Mesendoderm (in vitro differentiated cells): Measurements from ENCODE around the gene DNAI1.

Experiments used
- DNase-seq: peaks from one replicate; pipeline ENCODE4 v3.0.0; 2013
- H2AK5ac ChIP-seq: 2 replicates; pipeline ENCODE4 v1.6.1; 2013; ENCODE audit warnings: low read length, inconsistent platforms
- H2BK120ac ChIP-seq: 2 replicates; pipeline ENCODE4 v1.6.1; 2013; ENCODE audit warnings: low read depth, mild to moderate bottlenecking, low read length, moderate library complexity, mixed read lengths
- H2BK15ac ChIP-seq: replicated peaks from 2 replicates; pipeline ENCODE4 v1.6.1; 2013; ENCODE audit warnings: low read depth, mild to moderate bottlenecking, moderate library complexity
- H2BK5ac ChIP-seq: 2 replicates; pipeline ENCODE4 v1.6.1; 2013; ENCODE audit warnings: low read length, inconsistent platforms
- H3K18ac ChIP-seq: 2 replicates; pipeline ENCODE4 v1.6.1; 2013; ENCODE audit warnings: mild to moderate bottlenecking, low read length, mixed read lengths
- H3K23ac ChIP-seq: one replicate; pipeline ENCODE4 v1.6.1; 2013; ENCODE audit warnings: low read length
- H3K27ac ChIP-seq: 2 replicates; pipeline ENCODE4 v1.5.1; 2013; ENCODE audit warnings: low read depth, mild to moderate bottlenecking, inconsistent platforms, low read length, moderate library complexity
- H3K27me3 ChIP-seq: 2 replicates; pipeline ENCODE4 v1.6.1; 2013; ENCODE audit warnings: low read length, control low read depth, mild to moderate bottlenecking, inconsistent platforms; ENCODE audit not compliant: insufficient read depth, poor library complexity
- H3K36me3 ChIP-seq: 2 replicates; pipeline ENCODE4 v1.6.1; 2013; ENCODE audit warnings: low read length, inconsistent platforms; ENCODE audit not compliant: control insufficient read depth, insufficient read depth
- H3K4ac ChIP-seq: one replicate; pipeline ENCODE4 v1.6.1; 2013; ENCODE audit warnings: low read depth, mild to moderate bottlenecking, low read length, moderate library complexity
- H3K4me1 ChIP-seq: 2 replicates; pipeline ENCODE4 v1.6.1; 2013; ENCODE audit warnings: low read depth, low read length, inconsistent platforms; ENCODE audit not compliant: control insufficient read depth
- H3K4me2 ChIP-seq: 2 replicates; pipeline ENCODE4 v1.6.1; 2013; ENCODE audit warnings: low read length
- H3K4me3 ChIP-seq: 2 replicates; pipeline ENCODE4 v1.5.1; 2013; ENCODE audit warnings: mild to moderate bottlenecking, low read length
- H3K56ac ChIP-seq: one replicate; pipeline ENCODE4 v1.6.1; 2013; ENCODE audit warnings: low read length
- H3K79me1 ChIP-seq: 2 replicates; pipeline ENCODE4 v1.6.1; 2013; ENCODE audit warnings: low read length, inconsistent platforms
- H3K79me2 ChIP-seq: 2 replicates; pipeline ENCODE4 v1.6.1; 2013; ENCODE audit warnings: mild to moderate bottlenecking, low read length; ENCODE audit not compliant: control insufficient read depth, insufficient read depth
- H3K9ac ChIP-seq: 2 replicates; pipeline ENCODE4 v1.6.1; 2013; ENCODE audit warnings: low read length, inconsistent platforms
- H4K5ac ChIP-seq: one replicate; pipeline ENCODE4 v1.6.1; 2013; ENCODE audit warnings: low read length
- H4K8ac ChIP-seq: one replicate; pipeline ENCODE4 v1.6.1; 2013; ENCODE audit warnings: low read depth, mild to moderate bottlenecking, control low read depth, low read length, moderate library complexity
- WGBS: extraction: QIAGEN DNeasy Blood & Tissue Kit; methylation state at CpG from one replicate; pipeline ENCODE4 v1.1.7; 2013; ENCODE audit warnings: low lambda C conversion rate, missing lambda C conversion rate; ENCODE audit not compliant: insufficient coverage; ENCODE audit errors: extremely low coverage; 5-methylcytosine and 5-hydroxymethylcytosine counted together

DNAI1 gene

DNA sequence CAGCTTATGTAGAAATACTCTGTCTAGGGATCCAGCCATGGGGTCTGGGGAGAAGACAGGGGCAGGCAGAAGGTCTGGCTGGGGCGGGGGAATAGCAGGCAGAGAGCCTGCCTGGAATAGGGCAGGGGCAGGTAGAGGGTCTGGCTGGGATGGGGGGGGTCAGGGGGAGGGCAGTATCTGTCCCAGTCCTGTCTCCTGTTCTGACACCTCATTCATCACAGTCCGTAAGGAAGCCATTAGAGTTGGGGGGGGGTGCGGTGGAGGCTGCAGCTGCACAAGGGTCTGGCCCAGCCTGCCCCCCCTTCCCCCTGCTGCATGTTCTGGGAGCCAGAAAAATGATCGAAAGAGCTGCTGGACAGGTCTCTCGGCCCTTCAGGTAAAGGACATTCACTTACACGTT, 98.3 kb downstream of the DNAI1 start:
- Histone ChIP-seq H3K4me1 (peaks cover 8% of the 10 kb centered on the region), H3K79me2 (no peaks in the 10 kb centered on the region), H3K18ac (no peak overlapping the region), H3K27me3 (no peaks in the 10 kb centered on the region), H3K4me2 (no peak overlapping the region), H3K9ac (no peak overlapping the region), H2BK15ac (no peak overlapping the region), H3K4ac (no peak overlapping the region), H3K4me3 (no peak overlapping the region), H4K8ac (no peak overlapping the region), H2BK120ac (no peak overlapping the region), H2AK5ac (no peak overlapping the region), H3K23ac (no peak overlapping the region), H4K5ac (no peak overlapping the region), H3K36me3 (no peaks in the 10 kb centered on the region), H3K56ac (no peak overlapping the region), H3K79me1 (no peaks in the 10 kb centered on the region), H3K27ac (no peak overlapping the region), H2BK5ac (no peak overlapping the region)
- DNase-seq: no peak
- no CpG with 5 or more reads among the region's 6 CpGs for WGBS

DNA sequence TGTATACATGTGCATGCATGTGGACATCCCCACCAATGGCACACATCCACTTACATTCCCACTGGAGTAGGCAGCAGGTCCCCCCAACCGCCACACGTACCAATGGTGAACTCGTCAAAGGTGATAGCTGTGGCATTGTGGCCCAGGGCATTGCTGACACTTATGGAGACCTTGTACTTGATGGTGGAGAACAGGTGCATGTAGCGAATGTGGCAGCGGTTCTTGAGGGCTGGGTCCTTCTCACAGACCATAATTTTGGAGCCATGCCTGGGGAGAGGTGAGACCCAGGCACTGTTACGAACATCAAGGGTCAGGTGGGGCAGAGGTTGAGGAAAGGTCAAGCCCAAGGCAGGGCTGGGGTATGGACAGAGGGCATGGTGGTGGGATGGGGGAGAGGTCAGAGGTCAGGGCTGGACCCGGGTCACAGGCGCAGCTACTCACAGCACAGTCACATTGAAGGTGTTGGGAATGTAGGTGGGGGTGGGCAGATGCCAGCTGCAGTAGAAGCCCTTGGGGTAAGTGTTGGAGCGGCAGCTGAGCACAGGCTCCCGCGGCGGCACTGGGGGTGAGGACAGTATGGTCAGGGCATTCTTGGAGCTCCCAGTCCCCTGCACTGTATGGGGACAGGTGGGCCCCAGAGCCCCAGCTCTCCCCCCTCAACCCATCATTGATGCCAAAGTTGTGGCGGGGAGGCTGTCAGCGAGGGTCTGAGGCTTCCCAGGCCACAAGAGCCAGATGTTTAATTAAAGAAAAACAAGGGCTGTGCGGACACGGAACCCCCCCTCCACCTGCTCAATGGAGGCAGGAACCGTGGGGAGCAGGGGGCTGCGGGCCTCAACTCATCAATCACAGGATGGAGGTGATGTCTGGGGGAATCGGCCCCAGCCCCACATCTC, 99.1 kb downstream of the DNAI1 start:
- no peak overlapping the region for H3K27ac ChIP-seq
- no peak overlapping the region for H3K56ac ChIP-seq
- no peak overlapping the region for H4K8ac ChIP-seq
- peaks cover 8% of the 10 kb centered on the region for H3K4me1 ChIP-seq
- H2BK5ac ChIP-seq: no peak overlapping the region
- H2BK15ac ChIP-seq: no peak overlapping the region
- no peaks in the 10 kb centered on the region for H3K79me1 ChIP-seq
- H3K23ac ChIP-seq: no peak overlapping the region
- no peak overlapping the region for H3K18ac ChIP-seq
- no peaks in the 10 kb centered on the region for H3K36me3 ChIP-seq
- H2AK5ac ChIP-seq: no peak overlapping the region
- no peaks in the 10 kb centered on the region for H3K79me2 ChIP-seq
- H3K4me3 ChIP-seq: no peak overlapping the region
- H3K4me2 ChIP-seq: no peak overlapping the region
- no peak overlapping the region for H4K5ac ChIP-seq
- no peak overlapping the region for H3K4ac ChIP-seq
- WGBS: no CpG with 5 or more reads among the region's 19 CpGs
- no peak overlapping the region for H3K9ac ChIP-seq
- H3K27me3 ChIP-seq: no peaks in the 10 kb centered on the region
- H2BK120ac ChIP-seq: no peak overlapping the region
- DNase-seq: no peak

DNA sequence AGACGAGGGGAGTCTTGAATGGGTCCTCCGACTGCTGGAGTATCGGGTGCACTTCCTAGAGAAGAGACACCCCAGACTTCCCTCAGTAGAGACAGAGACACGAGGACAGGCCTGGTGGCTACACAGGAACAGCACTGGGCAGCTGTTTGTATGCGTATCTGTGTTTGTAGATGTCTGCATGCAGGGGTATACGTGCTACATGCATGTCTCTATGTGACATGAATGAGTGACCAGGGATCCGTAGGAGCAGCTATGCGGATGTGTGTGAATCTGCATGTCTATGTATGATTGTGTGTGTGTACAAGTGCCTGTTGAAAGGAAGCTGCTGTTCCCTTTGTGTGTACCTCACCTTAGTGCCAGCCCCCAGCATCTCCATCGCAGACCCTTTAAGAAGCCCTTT, 99.8 kb downstream of the DNAI1 start:
- no peak overlapping the region for H3K56ac ChIP-seq
- no peak overlapping the region for H2BK120ac ChIP-seq
- H3K23ac ChIP-seq: no peak overlapping the region
- no peak overlapping the region for H3K9ac ChIP-seq
- H3K27me3 ChIP-seq: no peaks in the 10 kb centered on the region
- no peak for DNase-seq
- no peak overlapping the region for H2AK5ac ChIP-seq
- no peak overlapping the region for H2BK5ac ChIP-seq
- H3K4me1 ChIP-seq: peaks cover 8% of the 10 kb centered on the region
- H3K79me1 ChIP-seq: no peaks in the 10 kb centered on the region
- no peak overlapping the region for H4K5ac ChIP-seq
- no peak overlapping the region for H2BK15ac ChIP-seq
- H3K4me2 ChIP-seq: no peak overlapping the region
- H3K79me2 ChIP-seq: no peaks in the 10 kb centered on the region
- no peak overlapping the region for H3K4ac ChIP-seq
- WGBS: no CpG with 5 or more reads among the region's 9 CpGs
- no peak overlapping the region for H3K27ac ChIP-seq
- no peak overlapping the region for H4K8ac ChIP-seq
- no peak overlapping the region for H3K4me3 ChIP-seq
- no peaks in the 10 kb centered on the region for H3K36me3 ChIP-seq
- no peak overlapping the region for H3K18ac ChIP-seq

DNA sequence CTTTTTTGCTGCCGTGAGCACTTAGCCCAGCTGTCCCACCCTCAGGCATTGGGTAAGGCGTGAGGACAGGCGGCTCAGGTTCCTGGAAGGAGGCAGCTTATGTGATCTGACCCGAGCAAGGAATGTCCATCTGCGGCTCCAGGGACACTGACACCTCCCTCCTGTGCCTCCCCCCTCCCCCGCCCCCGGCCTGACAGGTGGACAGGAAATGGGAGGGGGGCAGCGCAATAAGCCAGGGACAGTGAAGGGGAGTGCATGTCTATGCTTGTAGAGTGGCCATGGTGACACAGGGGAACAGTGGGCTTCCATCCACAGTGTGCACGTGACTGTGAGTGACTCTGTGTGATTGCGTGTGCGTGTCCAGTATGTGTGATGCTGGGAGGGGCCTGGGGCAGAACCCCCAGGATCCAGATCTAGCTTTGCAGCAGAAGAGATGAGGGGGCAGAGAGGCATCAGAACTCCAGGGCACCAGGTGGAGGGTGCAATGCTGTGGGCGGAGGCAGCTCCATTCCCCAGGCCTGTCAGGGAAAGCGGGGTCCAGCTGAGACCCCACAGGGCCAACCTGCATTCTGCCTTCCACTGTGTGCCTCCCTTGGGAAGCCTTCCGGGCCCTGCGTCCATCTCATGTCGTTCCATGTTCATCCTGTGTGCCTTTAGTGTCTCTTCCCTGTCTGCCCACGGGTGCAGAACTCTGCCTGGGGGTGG, 100.5 kb downstream of the DNAI1 start:
- H3K27me3 ChIP-seq: no peaks in the 10 kb centered on the region
- H2BK5ac ChIP-seq: no peak overlapping the region
- no peak overlapping the region for H3K9ac ChIP-seq
- no peak overlapping the region for H4K5ac ChIP-seq
- H2BK15ac ChIP-seq: no peak overlapping the region
- WGBS: no CpG with 5 or more reads among the region's 17 CpGs
- no peak overlapping the region for H3K18ac ChIP-seq
- H3K79me2 ChIP-seq: no peaks in the 10 kb centered on the region
- no peaks in the 10 kb centered on the region for H3K79me1 ChIP-seq
- no peak overlapping the region for H2AK5ac ChIP-seq
- no peak overlapping the region for H3K4ac ChIP-seq
- H3K56ac ChIP-seq: no peak overlapping the region
- no peak overlapping the region for H4K8ac ChIP-seq
- no peaks in the 10 kb centered on the region for H3K36me3 ChIP-seq
- no peak overlapping the region for H2BK120ac ChIP-seq
- no peak overlapping the region for H3K4me3 ChIP-seq
- peaks cover 8% of the 10 kb centered on the region for H3K4me1 ChIP-seq
- H3K23ac ChIP-seq: no peak overlapping the region
- DNase-seq: no peak
- no peak overlapping the region for H3K27ac ChIP-seq
- H3K4me2 ChIP-seq: no peak overlapping the region

DNA sequence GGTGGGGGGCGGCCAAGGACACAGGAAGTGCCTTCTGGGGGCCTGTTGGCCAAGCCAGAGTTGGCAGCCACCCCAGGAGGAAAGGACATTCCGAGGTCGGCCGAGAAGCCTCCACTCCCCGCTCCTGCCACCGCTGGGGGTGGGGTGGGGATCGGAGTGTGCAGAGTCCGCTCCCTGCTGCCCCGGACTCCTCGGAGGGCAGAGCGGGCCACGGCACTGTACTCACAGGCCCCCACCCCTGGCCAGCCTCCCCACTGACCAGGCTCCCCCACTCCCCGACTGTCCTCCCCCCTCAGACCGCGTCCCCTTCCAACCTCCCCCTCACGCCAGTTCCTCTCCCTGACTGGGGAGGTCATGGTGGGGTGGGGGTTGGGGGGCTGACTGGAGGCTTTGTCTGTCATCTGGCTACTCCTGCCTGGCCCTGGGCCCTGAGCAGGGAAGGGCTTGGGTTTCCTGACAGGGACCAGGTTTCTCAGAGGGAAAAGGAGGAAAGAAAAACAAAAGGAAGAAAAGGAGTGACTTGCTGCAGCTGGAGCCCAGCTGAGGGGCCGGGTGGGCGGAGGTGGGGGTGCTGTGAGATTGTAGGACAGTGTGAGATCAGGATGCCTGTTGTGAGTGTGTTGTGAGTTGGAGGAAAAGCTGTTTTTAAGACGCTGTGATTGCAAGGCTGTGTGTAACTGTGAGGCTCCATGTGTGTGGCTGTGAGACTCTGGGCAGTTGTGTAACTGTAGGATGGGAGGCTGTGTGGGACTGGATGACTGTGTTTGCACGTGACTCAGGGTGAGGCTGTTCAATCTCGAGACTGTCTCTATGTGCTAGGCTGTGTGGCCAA, 101.2 kb downstream of the DNAI1 start:
- no peaks in the 10 kb centered on the region for H3K27me3 ChIP-seq
- no peak overlapping the region for H2BK15ac ChIP-seq
- no peak overlapping the region for H2BK5ac ChIP-seq
- no peak overlapping the region for H2BK120ac ChIP-seq
- H3K36me3 ChIP-seq: no peaks in the 10 kb centered on the region
- peak overlapping the region; percentile 9 for H3K9ac ChIP-seq
- H3K27ac ChIP-seq: no peak overlapping the region
- no peaks in the 10 kb centered on the region for H3K79me1 ChIP-seq
- H3K4me3 ChIP-seq: no peak overlapping the region
- peak overlapping the region; percentile 51 for H3K56ac ChIP-seq
- no peak for DNase-seq
- no peak overlapping the region for H3K4ac ChIP-seq
- no peak overlapping the region for H3K18ac ChIP-seq
- no peak overlapping the region for H4K8ac ChIP-seq
- peak overlapping the region; percentile 15 for H3K23ac ChIP-seq
- H3K4me1 ChIP-seq: peaks cover 7% of the 10 kb centered on the region
- H3K79me2 ChIP-seq: no peaks in the 10 kb centered on the region
- no peak overlapping the region for H3K4me2 ChIP-seq
- no CpG with 5 or more reads among the region's 21 CpGs for WGBS
- H2AK5ac ChIP-seq: no peak overlapping the region
- no peak overlapping the region for H4K5ac ChIP-seq
